Measurements from ENCODE around the gene SDC3. TPM values are rescaled to one million over a fixed set of nuclear protein-coding genes. Genes with fewer than 3 reads are reported as not detected.

Gene SDC3
- total and polyA plus RNA-seq, 10 of the 15 experiments (the other 5 are each of a cell fraction or from before 2014, with no cell fraction given) = under 0.01 to 0.46 (median 0.07) TPM; not detected in 2

GRCh38 chr1:30934613-30935012, 26.1 kb upstream of the SDC3 start:
- FAIRE-seq = no peak

More at GRCh38 chr1:30934613-30935012, 26.1 kb upstream of the SDC3 start:
- peaks cover 21 to 23% of the 10 kb centered on the region in 2 experiments for H3K36me3 ChIP-seq (ENCODE audit: control insufficient read depth in 2 of 2, insufficient read depth in 2 of 2, low read length in 1 of 2)
- ChIA-PET POLR2A (interaction anchor here (0.6 to 1.0 kb wide), 3 partner anchors 12 to 68 kb away, joined by 3 to 4 read pairs (median 3); no protein-coding TSS in a partner anchor), SMC1A (ENCODE audit: uncharacterized antibody, unreplicated experiment) (interaction anchor here (0.9 to 1.5 kb wide), 2 partner anchors 20 to 23 kb away, joined by 3 to 4 read pairs; no protein-coding TSS in a partner anchor), RAD21 (ENCODE audit: unreplicated experiment) (no interaction called here), CTCF (interaction anchor here (1.1 to 12.7 kb wide), 3 partner anchors 132 to 152 kb away, joined by 3 to 119 read pairs (median 5); no protein-coding TSS in a partner anchor)
- H3K9ac ChIP-seq (ENCODE audit: control insufficient read depth, insufficient read depth, low read length) = no peak overlapping the region
- WGBS (ENCODE audit: insufficient coverage, insufficient replicate concordance, low lambda C conversion rate, missing lambda C conversion rate) = 82% methylated on average over 3 of the region's 3 CpGs
- in situ Hi-C loops (cut with MboI) = no loop called here
- BruUV-seq (replicated peaks) = no TSS peak
- H3K4me3 ChIP-seq = no peak overlapping the region
- H2AFZ ChIP-seq (ENCODE audit: control insufficient read depth, low read depth, low read length) = no peak overlapping the region
- no peaks in the 10 kb centered on the region for H3K27me3 ChIP-seq (replicated peaks in 1 of 2; ENCODE audit: control insufficient read depth in 2 of 2, insufficient read depth in 2 of 2, low read length in 1 of 2)
- no peak for ATAC-seq
- no peaks in the 10 kb centered on the region for H3K9me3 ChIP-seq (replicated peaks; ENCODE audit: control insufficient read depth, insufficient read depth, low read length)
- no peaks in the 10 kb centered on the region; the same call in 1 of the 2 replicates for H3K4me1 ChIP-seq (ENCODE audit: control insufficient read depth, insufficient read depth, low read length)
- H3K79me2 ChIP-seq (ENCODE audit: control insufficient read depth, insufficient read depth, low read length) = no peaks in the 10 kb centered on the region
- intact Hi-C loops (cut with micrococcal nuclease; ENCODE audit: unreplicated experiment) = no loop called here
- no peak for DNase-seq (ENCODE audit: low read depth, low spot score)
- H3K27ac ChIP-seq (ENCODE audit: control insufficient read depth, insufficient read depth) = no peak overlapping the region
- no peaks in the 10 kb centered on the region for H4K20me1 ChIP-seq (ENCODE audit: control insufficient read depth, insufficient read depth)
- H3K4me2 ChIP-seq (ENCODE audit: control insufficient read depth, insufficient read depth) = no peak overlapping the region
- no peak for TF ChIP-seq POLR2AphosphoS2 (IDR thresholded peaks at IDR 0.05; ENCODE audit: low read depth, low read length)
- no peak for TF ChIP-seq RUNX3 (IDR thresholded peaks at IDR 0.05; ENCODE audit: low read length)
- TF ChIP-seq BCLAF1 (IDR thresholded peaks at IDR 0.05) = no peak
- no peak for TF ChIP-seq FOXK2 (IDR thresholded peaks at IDR 0.05)
- no peak for TF ChIP-seq JUND (IDR thresholded peaks at IDR 0.05; ENCODE audit: low read depth, low read length)
- no peak for TF ChIP-seq CBX5 (IDR thresholded peaks at IDR 0.05; ENCODE audit: low read depth)
- no peak for TF ChIP-seq ATF2 (IDR thresholded peaks at IDR 0.05; ENCODE audit: low read length)
- no peak for TF ChIP-seq LARP7 (IDR thresholded peaks at IDR 0.05)
- no peak for TF ChIP-seq MEF2A (IDR thresholded peaks at IDR 0.05; ENCODE audit: insufficient read depth, low read depth, low read length)
- TF ChIP-seq GATAD2B (conservative IDR thresholded peaks at IDR 0.05; ENCODE audit: low read depth) = no peak
